Spinal cord (tissue), 10 donors: ENCODE results near the gene UBC. TPM values are rescaled to one million over a fixed set of nuclear protein-coding genes. Genes with fewer than 3 reads are reported as not detected.
"Not testable (repeated sequence)": the region's sequence is repeated elsewhere in the genome, so short reads cannot be mapped to it uniquely, and the experiment has no call there.

Experiments
- DNase-seq, 6 donors: peaks; one replicate each; pipeline versions ENCODE4 v3.0.0 to v3.0.0-alpha.2; 2013 to 2015; ENCODE audit warnings: low spot score in 6 of 6, low read depth in 4 of 6
- H3K27ac ChIP-seq: one replicate; pipeline ENCODE4 v1.5.1; 2013; ENCODE audit warnings: low read depth, low read length, control low read depth
- H3K27me3 ChIP-seq: one replicate; pipeline ENCODE4 v1.6.1; 2013; ENCODE audit warnings: low read length; ENCODE audit not compliant: control insufficient read depth, insufficient read depth
- H3K36me3 ChIP-seq: one replicate; pipeline ENCODE4 v1.6.1; 2013; ENCODE audit warnings: low read length; ENCODE audit not compliant: control insufficient read depth, insufficient read depth
- H3K4me1 ChIP-seq: one replicate; pipeline ENCODE4 v1.6.1; 2013; ENCODE audit warnings: low read length; ENCODE audit not compliant: control insufficient read depth, insufficient read depth
- H3K4me3 ChIP-seq: one replicate; pipeline ENCODE4 v1.5.1; 2013; ENCODE audit warnings: low read depth, low read length, control low read depth
- H3K9me3 ChIP-seq: one replicate; pipeline ENCODE4 v1.6.1; 2013; ENCODE audit warnings: low read length; ENCODE audit not compliant: control insufficient read depth, insufficient read depth
- WGBS: methylation state at CpG from one replicate; pipeline ENCODE4 v1.1.5; 2013; ENCODE audit warnings: missing lambda C conversion rate; ENCODE audit not compliant: insufficient coverage; 5-methylcytosine and 5-hydroxymethylcytosine counted together
- polyA plus RNA-seq, 2 donors: library from polyadenylated mRNA; unstranded; fragments of 120-200 nt; gene quantifications; one replicate each; pipeline ENCODE4 v1.2.1, GENCODE V29; 2013; ENCODE audit not compliant: insufficient read length in 2 of 2
- total RNA-seq, 2 donors: library from RNA; depleted of rRNA in 1 of 2; stranded (reverse); fragments of 120-200 nt in 1 of 2; fragments of >200 nt in 1 of 2; gene quantifications; one replicate each; pipeline versions ENCODE4 v1.2.3 to v1.2.4, GENCODE V29; 2013 to 2014
- donor health status: healthy.

UBC gene
- total and polyA plus RNA-seq, 4 donors = 1,161 to 1,238 (median 1,201) TPM

DNA sequence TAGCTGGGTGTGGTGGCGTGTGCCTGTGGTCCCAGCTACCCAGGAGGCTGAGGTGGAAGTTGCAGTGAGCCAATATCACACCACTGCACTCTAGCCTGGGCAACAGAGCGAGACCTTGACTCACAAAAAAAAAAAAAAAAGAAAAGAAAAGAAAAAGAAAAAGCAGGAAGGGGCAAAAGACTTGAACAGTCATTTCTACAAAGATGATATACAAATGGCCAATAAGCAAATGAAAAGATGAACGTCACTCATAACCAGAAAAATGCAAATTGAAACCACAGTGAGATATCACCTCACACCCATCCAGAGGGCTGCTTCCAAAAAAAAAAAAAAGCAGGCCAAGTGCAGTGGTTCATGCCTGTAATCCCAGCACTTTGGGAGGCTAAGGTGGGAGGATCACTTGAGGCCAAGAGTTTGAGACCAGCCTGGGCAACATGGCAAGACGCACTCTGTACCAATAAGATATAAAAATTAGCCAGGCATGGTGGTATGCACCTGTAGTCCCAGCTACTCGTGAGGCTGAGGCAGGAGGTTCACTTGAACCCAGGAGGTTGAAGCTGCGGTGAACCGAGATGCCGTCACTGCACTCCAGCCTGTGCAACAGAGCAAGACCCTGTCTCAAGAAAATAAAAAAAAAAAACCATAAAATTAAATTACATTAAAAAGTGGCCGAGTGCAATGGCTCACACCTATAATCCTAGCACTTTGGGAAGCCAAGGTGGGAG is 20.5 kb downstream of the UBC start:
- H3K4me1 ChIP-seq = peaks cover 4% of the 10 kb centered on the region
- H3K36me3 ChIP-seq = no peaks in the 10 kb centered on the region
- H3K9me3 ChIP-seq = no peaks in the 10 kb centered on the region

DNA sequence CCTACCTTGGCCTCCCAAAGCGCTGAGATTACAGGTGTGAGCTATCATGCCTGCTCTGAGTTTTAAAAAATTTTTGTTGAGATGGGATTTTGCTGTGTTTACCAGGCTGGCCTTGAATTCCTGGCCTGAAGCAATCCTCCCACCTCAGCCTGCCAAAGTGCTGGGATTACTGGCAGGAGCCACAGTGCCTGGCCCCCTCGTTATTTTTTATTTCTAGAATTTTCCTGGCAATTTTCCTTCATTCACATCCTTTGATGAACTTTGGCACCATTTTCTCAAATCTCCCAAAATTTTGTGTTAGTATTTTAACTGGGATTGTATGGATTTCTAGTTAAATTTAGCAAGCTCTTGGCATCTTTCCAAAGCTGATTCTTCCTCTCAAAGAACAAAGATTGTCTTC is 26.2 kb downstream of the UBC start:
- DNase-seq = peak in 1 of 6 donors; percentile 39
- no peaks in the 10 kb centered on the region for H3K36me3 ChIP-seq
- WGBS = no CpG with 5 or more reads among the region's 2 CpGs
- H3K27me3 ChIP-seq = no peaks in the 10 kb centered on the region
- no peaks in the 10 kb centered on the region for H3K9me3 ChIP-seq
- no peak overlapping the region for H3K4me3 ChIP-seq
- no peak overlapping the region for H3K27ac ChIP-seq
- no peaks in the 10 kb centered on the region for H3K4me1 ChIP-seq

More for the DNA sequence above, 20.5 kb downstream of the UBC start:
- WGBS = no CpG with 5 or more reads among the region's 9 CpGs
- no peaks in the 10 kb centered on the region for H3K27me3 ChIP-seq
- H3K27ac ChIP-seq = no peak overlapping the region
- H3K4me3 ChIP-seq = no peak overlapping the region
- DNase-seq = no peak

GRCh38 chr12:124887766-124888165 is 26.7 kb downstream of the UBC start:
- DNase-seq, H3K27me3 ChIP-seq, H3K9me3 ChIP-seq, H3K36me3 ChIP-seq, H3K4me1 ChIP-seq, H3K4me3 ChIP-seq, H3K27ac ChIP-seq: not testable (repeated sequence)
- 98% methylated on average over 9 of the region's 9 CpGs for WGBS

- no peaks in the 10 kb centered on the region for H3K4me1 ChIP-seq
- WGBS = 55% methylated on average over 13 of the region's 15 CpGs
- no peaks in the 10 kb centered on the region for H3K27me3 ChIP-seq
- H3K27ac ChIP-seq = no peak overlapping the region
- H3K4me3 ChIP-seq = no peak overlapping the region
- H3K36me3 ChIP-seq = no peaks in the 10 kb centered on the region
- DNase-seq = no peak
- H3K9me3 ChIP-seq = no peaks in the 10 kb centered on the region
Observed at GRCh38 chr12:124884587-124885438, 29.6 kb downstream of the UBC start.

DNA sequence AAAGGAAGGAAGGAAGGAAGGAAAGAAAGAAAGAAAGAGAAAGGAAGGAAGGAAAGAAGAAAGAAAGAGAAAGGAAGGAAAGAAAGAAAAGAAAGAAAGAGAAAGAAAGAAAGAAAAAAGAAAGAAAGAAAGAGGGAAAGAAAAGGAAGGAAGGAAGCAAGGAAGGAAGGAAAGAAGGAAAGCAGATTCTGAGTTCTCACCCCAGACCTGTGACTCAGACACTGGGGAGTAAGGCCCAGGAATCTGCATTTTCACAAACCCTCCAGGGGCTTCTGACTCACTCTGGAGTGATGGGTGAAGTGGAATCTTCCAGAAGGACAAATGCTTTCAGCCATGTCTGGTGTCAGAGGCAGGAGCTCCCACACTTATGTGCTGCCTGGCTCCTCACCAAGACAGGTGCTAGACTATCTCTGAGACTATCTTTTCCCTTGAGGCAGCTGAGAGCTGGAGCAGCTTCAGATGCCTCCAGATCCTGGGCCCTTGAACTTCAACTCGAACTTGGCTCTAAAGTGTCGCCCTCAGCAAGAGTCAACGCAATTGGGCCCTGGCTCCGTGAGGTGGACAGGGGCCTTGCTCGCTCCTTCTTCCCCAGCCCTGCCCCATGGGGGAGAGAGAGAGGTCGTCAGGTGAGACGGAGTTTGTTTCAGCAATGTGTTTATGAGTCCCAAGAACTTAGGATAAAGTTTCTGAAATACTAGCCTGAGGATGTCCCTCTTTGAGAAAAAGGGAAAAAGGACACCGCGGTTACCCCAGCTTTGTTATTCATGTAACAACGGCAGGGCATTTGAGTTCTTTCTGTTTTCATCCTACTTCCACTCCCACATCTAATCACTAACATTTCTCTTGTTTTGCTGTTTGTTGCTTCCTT is 31.0 kb downstream of the UBC start:
- WGBS = 84% methylated on average over 5 of the region's 10 CpGs

GRCh38 chr12:124881123-124881522 is 33.3 kb downstream of the UBC start:
- H3K4me3 ChIP-seq = no peak overlapping the region
- no peaks in the 10 kb centered on the region for H3K36me3 ChIP-seq
- no peak for DNase-seq
- H3K9me3 ChIP-seq = no peaks in the 10 kb centered on the region
- no peaks in the 10 kb centered on the region for H3K27me3 ChIP-seq
- 62% methylated on average over 10 of the region's 10 CpGs for WGBS
- peaks cover 6% of the 10 kb centered on the region for H3K4me1 ChIP-seq
- no peak overlapping the region for H3K27ac ChIP-seq

More for the DNA sequence above, 31.0 kb downstream of the UBC start:
- no peak for DNase-seq
- Histone ChIP-seq H3K36me3 (no peaks in the 10 kb centered on the region), H3K4me3 (no peak overlapping the region), H3K27ac (no peak overlapping the region), H3K4me1 (peaks cover 5% of the 10 kb centered on the region), H3K9me3 (no peaks in the 10 kb centered on the region), H3K27me3 (no peaks in the 10 kb centered on the region)

GRCh38 chr12:124880335-124880734 is 34.1 kb downstream of the UBC start:
- not testable (repeated sequence) for DNase-seq, H3K36me3 ChIP-seq, H3K27ac ChIP-seq, H3K9me3 ChIP-seq, H3K4me1 ChIP-seq, H3K27me3 ChIP-seq, H3K4me3 ChIP-seq
- WGBS = 98% methylated on average over 8 of the region's 11 CpGs

DNA sequence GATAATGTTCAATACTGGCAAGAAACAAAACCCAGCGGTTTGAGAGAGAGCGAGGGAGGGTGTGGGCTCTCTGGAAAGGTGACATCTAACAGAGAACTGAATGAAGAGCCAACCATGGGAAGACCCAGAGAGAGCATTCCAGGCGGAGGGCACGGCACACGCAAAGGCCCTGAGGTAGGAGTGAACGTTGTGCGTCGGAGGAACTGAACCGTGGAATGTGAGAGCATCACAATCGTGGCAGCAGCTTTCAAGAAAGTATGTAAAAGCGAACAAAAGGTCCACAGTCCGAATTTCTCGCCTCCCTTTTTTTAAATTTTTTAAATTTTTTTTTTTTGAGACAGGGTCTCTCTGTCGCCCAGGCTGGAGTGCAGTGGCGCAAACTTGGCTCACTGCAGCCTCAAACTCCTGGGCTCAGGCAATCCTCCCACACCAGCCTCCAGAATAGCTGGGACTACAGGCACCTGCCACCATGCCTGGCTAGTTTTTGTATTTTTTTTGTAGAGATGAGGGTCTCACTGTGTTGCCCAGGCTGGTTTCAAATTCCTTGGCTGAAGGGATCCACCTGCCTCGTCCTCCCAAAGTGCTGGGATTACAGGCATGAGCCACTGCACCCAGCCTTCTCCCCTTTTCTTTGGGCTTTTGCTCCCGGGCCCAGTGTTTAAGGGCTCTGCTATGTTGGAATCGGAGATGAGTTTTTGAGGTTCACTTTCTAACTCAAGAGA is 35.5 kb downstream of the UBC start:
- WGBS = 81% methylated on average over 11 of the region's 18 CpGs
- no peak overlapping the region for H3K27ac ChIP-seq
- H3K36me3 ChIP-seq = no peaks in the 10 kb centered on the region
- H3K9me3 ChIP-seq = no peaks in the 10 kb centered on the region
- no peak for DNase-seq
- H3K4me3 ChIP-seq = no peak overlapping the region
- peaks cover 6% of the 10 kb centered on the region for H3K4me1 ChIP-seq
- no peaks in the 10 kb centered on the region for H3K27me3 ChIP-seq

DNA sequence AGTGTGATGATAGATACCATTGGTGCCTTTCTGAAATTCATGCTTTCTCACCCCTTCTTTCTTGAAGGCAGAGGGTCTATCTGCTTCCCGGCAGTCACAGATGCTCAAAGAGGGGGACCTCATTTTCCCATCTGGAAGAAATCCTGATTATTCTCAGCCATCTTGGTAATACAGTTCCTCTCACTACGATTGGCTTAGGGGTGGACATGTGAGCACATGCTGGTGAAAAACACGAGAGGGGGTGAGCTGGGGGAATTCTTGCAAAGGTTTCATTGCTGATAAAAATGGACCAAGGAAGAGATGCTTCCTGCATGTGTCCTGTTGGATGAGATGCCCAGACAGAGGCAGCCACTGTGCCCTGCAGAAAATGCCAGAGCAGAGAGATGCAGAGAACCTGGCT is 37.0 kb downstream of the UBC start:
- no peaks in the 10 kb centered on the region for H3K9me3 ChIP-seq
- 66% methylated on average over 2 of the region's 3 CpGs for WGBS
- H3K27ac ChIP-seq = no peak overlapping the region
- DNase-seq = peak in 1 of 6 donors; percentile 47
- peaks cover 6% of the 10 kb centered on the region for H3K4me1 ChIP-seq
- H3K4me3 ChIP-seq = no peak overlapping the region
- no peaks in the 10 kb centered on the region for H3K27me3 ChIP-seq
- no peaks in the 10 kb centered on the region for H3K36me3 ChIP-seq
